NOMO-1 treated with dmso at 0.1 percent for 144 hours (cell line): ENCODE data around the gene AFF2.

Experiments used
- DNase-seq: peaks from one replicate; lab custom pipeline; 2025; ENCODE audit not compliant: unreplicated experiment; lab: John Stamatoyannopoulos, UW

The AFF2 gene

DNA sequence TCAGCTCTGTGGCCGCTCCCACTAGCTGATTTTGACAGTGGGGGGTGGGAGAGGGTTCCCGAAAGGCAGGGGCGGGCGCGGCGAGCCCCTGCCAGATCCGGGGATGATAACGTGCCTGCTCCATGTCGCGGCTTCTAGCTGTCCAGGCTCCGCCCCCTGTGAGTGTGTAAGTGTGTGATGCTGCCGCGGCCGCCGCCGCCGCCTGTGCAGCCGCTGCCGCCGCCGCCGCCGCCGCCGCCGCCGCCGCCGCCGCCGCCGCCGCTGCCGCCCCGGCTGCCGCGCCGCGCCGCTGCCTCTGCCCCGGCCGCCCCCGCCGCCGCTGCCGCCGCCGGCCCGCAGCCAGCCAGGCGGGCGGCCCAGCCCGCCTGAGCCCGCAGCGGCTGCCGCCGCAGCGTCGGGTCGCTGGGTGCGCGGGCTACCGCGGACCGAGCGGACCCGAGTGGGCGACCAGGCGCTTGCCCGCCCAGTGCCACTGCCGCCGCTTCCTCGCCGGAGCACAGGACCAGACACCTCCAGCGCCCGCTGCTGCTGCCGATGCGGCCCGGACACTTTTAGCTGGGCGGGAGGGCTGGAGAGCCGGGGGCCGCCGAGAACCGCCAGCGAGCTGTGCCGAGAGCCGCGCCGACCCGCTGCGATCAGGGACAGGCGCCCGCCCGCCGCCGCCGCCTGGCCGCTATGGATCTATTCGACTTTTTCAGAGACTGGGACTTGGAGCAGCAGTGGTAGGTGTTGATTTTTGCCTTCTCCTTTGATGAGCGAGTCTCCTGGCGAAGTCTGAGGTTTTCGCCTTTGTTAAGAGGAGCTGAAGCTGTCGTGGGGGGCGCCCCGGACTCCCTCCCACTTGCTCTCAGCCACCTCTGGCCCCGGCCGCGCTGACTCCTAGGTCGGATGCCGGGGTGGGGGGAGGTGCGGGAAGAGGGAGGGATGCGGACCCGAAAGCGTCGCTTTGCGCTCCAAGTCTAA, at the start of gene AFF2:
Gene AFF2, plus strand, starts transcription at position 195 of the 963 bp plus-strand sequence. Its CDS starts 481 bp downstream, at position 676.
- DNase-seq, result peak; percentile 18

GRCh38 chrX:148457279-148457678, 43.1 kb upstream of the AFF2 start:
- DNase-seq, result no peak

DNA sequence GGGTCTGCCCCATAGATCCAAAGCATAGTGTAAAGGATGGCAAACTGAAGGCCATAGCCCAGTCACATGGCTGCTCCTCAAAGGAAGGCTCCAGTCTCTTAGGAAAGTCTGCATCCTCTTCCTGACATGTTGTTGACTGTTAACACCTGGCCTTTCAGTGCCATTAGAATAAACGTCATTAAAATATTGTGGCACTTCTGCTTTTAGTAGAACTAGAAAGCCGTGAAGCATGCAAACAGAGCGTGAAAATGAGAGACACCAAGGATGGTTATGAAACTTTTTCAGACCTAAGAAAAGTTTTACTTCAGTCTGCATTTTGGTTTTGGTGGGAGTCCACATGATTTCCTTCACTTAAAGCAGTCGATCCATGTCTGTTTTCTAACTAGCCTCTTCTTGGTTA, 41.1 kb upstream of the AFF2 start:
- no peak for DNase-seq

DNA sequence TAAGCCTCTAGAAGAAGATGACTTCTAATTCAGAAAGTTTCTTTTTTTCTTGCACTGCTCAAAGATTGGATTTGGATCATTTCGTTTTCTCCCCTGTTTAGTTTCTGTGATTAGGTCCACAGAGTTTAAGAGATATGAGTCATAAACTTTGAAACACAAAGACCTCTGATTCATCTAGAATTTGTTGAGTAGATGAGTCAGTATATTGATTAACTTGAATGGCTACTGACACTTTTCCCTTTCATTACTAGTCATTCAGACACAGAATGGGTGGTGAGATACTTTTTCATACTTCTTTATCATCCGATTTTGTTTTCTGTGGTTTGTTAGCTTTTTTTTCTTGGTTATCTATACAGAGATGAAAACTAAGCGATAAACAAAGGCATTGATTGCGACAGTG, 34.1 kb upstream of the AFF2 start:
- no peak for DNase-seq

- DNase-seq, result no peak
These were observed 30.1 kb upstream of the AFF2 start for GRCh38 chrX:148470324-148470723.

- DNase-seq, result no peak
These were observed 26.4 kb upstream of the AFF2 start for GRCh38 chrX:148474030-148474429.

GRCh38 chrX:148492057-148492456, 8.4 kb upstream of the AFF2 start:
- no peak for DNase-seq

- peak; percentile 20 for DNase-seq
These were observed 5.2 kb upstream of the AFF2 start for GRCh38 chrX:148495176-148495575.

DNA sequence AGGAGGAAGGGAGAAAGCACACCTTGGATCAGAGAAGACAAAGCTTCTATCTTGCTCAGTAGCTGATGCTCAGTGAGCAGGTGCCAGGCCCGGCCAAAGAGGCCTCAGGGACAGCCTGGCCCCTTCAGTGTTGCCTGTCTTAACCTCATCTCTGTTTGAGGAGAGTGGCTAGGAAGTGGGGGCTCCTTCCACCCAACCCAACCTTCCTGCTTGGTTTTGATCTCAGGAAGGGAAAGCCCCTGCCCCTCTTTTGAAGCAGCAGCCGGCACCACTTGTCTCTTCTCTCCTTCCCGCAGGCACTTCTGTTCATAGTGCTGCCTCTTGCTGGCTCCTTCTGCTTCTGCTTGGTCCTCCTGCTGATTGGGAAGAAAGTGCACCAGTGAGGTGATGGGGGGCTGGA, 2.4 kb upstream of the AFF2 start:
- DNase-seq, result no peak

DNA sequence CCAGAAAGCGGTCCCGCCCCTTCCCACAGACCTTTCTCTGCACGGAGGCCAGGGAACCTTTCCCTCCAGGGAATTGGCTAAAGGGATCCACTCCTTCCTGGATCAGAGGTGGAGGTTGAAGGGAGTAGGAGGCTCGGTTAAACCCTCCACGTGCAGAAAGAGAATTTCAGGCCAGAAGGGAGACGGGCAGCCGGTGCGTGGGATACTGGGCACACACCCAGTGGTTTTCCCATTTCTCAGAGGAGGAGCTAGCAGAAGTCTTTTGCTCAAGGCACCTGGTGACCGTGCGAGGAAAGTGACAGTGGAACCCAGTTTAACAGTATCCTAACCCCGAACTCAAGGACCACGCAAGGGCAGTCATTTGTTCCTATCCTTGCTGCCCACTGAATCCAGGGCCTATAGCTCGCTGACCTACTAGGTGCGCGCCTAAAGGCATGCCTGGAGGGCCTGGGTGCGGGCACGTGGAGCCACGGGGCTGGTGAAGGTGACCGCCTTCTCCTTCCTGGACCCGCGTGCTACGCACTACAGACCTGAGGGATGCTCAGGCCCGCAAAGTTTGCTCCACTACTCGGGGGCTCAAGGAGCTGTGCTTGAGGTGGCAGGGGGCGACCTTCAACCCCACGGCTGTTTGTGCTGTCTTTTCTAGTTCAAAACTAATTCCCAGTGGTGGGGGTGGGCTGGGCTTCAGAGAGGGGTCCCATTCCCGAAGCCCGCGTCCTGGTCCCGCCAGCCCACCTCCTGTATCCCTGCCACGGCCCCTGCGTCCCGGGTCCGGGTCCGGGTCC, 587 bp upstream of the AFF2 start:
- no peak for DNase-seq

DNA sequence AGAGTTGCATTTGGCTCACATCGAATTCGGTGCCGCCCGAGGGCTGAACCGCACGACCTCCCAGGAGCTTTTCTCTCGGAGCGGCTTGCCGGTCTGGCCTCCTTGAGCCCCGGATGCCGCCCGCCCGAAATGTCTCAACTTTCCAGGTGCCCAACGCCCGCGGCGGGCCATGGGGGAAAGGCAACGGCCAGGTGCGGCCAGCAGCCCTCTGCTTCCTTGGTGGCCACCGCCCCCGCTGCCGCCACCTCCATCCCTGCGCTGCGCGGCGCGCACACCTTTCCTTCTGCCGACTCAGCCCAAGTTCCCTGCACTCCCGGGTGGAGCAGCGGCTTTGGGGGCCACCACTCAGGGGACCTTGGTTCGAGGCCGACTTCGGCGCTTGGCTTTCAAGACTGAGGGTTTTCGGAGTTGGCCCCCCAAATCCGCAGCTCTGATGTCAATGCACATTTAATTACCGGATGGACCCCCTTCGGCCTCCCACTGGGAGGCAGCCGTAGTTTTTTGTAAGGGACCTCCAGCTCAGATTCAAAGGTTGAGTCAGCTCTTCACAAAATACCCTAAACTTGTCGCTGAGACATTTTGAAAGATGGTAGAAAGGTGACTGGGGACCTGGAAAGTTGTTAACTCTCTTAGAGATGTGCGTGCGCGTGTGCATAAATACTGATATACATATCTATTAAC, 1.1 kb downstream of the AFF2 start:
- DNase-seq, result no peak

DNA sequence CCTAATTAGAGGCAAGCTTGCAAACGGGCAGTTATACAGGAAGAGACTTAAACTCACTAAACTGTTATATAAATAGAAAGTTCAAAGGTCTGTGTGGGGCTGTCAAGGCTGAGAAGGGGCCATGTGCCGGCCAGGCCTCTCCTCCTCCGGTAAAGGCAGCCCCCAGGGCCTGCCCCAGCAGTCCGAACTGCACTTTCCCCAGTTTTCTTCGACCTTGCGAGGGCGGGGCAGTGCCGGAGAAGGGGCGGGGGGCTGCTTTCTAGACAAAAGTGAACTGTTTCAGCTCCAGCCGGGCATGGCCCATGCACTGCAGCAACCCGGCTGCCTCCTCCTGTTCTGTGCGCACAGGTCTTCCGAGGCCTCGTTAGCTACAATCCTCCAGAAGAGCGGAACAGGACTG, 4.1 kb downstream of the AFF2 start:
- no peak for DNase-seq

DNA sequence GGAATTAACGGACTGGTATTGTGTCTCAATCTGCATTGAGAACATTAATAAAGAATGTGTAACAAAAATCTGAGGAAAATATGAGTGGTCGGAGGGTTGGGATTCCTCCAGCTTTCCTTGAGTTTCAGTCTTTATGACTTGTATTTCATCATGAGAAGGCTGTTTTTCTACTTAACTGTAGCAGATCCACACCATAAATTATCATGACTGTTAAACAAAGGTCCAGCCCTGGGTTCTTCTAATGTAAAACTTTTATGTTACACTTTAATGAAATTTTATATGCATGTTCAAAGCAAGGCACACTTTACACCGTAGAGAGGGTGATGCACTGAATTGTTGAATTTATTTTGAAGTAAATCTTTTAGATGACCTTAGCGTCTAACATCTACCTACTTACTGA, 7.0 kb downstream of the AFF2 start:
- no peak for DNase-seq

GRCh38 chrX:148512453-148512852, 12.0 kb downstream of the AFF2 start:
- DNase-seq, result no peak

DNA sequence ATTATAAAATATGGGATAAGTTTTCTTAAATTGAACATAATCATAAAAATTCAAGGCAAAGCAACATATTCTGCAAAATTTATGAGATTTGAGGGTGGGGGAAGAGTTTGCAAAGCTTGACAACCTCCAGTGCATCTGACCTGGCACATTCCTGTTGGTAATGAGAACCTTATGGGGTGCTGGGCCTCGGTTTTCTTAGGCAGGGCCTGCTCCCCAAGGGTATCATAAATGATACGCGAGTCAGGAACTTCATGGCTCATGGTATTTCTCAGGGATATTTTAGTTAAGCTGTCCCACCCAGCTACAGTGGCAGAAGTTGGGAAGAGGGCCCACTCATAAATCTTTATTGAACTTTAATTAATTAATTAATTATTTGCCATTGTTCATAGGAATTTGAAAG, 13.2 kb downstream of the AFF2 start:
- no peak for DNase-seq

GRCh38 chrX:148517176-148517575, 16.8 kb downstream of the AFF2 start:
- no peak for DNase-seq

DNA sequence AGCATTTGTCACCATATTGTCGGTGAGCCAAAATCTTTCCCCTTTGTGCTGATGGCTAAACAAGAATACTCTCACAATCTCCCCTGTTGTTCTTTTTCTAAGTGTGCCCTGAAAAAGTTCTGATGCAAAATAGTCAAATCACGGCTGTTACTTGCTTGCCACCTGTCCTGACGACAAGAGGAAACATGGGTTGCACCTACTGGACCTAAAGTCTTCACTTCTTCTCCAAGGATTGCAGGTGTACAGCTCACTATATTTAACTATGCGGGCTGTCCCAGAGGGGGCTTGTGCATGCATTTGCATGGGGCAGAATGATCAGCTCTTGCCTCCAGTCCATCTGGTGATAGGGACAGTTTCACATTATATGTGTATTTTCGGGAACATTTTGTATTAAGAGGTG, 21.6 kb downstream of the AFF2 start:
- no peak for DNase-seq

GRCh38 chrX:148523303-148524080, 23.1 kb downstream of the AFF2 start:
- no peak for DNase-seq

DNA sequence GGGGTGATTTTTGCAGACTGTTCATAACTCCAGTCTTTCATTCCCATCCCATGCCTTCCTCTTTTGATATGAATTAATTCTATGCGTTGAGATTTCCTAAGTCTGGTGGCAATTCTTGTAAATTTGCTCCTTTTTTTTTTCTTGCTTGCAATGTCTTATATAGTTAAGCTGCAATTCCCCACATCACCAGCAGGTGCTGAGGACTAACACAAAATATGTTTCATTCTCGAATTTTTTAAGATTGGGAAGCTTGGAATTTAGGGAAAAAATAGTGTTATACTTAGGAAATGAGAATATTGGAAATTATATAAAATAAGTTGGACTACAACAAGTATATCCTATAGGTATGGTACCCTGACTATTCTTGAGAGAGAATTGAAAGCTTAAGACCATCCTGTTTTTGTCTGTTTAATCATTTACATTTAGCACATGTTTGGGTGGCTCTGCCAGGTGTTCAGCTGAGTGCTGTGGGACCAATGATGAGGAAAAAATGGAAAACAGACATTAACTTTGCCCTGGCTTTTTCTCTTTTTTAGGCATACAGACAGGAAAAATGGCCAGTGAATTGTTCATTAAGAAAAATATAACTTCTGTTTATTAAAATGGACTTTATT, 30.2 kb downstream of the AFF2 start:
- DNase-seq, result no peak

GRCh38 chrX:148534291-148534690, 33.9 kb downstream of the AFF2 start:
- no peak for DNase-seq
